HG02763 (cell line): ENCODE measurements around the gene ALPP.
"Not testable (repeated sequence)": the region's sequence is repeated elsewhere in the genome, so short reads cannot be mapped to it uniquely, and the experiment has no call there.

Source experiments
- ATAC-seq: cut with Tn5 transposase; IDR thresholded peaks from one replicate; pipeline ENCODE4 v1.9.1; 2021; ENCODE audit warnings: mild to moderate bottlenecking, moderate library complexity; ENCODE audit not compliant: unreplicated experiment

ALPP gene

DNA sequence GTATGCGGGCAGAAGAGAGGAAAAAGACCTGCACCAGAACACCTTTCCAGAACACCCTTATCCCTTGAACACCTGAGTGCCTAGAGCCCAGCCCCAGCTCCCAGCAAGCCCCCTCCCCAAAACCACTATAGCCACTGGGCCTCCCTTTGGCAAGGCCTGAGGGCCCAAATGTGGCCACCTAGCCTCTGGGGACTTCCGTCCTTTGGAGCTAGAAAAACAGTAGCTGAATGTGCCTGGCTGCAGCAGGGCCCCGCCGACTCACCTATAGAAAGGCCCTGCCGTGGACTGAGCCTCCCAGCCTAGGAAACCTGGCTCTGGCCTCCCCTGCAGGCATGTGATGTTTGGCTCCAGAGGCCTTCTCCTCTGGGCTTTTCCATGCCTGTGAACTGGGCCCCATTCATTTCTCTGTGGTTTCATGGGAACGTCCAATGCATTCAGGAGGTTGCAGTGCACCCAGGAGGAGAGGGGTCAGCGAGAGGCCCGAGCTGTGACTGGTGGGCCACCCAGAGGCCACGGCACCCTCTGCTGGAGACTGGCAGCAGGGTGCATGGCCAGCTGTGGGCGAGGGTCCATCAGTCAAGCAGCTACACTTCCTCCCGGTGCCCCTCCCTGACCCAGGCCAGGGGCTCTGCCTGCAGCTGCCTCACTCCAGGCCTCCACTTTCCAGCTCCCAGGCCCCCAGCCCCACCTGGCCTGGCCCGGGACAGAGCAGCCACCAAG is 15.3 kb upstream of the ALPP start:
- ATAC-seq = not testable (repeated sequence)

DNA sequence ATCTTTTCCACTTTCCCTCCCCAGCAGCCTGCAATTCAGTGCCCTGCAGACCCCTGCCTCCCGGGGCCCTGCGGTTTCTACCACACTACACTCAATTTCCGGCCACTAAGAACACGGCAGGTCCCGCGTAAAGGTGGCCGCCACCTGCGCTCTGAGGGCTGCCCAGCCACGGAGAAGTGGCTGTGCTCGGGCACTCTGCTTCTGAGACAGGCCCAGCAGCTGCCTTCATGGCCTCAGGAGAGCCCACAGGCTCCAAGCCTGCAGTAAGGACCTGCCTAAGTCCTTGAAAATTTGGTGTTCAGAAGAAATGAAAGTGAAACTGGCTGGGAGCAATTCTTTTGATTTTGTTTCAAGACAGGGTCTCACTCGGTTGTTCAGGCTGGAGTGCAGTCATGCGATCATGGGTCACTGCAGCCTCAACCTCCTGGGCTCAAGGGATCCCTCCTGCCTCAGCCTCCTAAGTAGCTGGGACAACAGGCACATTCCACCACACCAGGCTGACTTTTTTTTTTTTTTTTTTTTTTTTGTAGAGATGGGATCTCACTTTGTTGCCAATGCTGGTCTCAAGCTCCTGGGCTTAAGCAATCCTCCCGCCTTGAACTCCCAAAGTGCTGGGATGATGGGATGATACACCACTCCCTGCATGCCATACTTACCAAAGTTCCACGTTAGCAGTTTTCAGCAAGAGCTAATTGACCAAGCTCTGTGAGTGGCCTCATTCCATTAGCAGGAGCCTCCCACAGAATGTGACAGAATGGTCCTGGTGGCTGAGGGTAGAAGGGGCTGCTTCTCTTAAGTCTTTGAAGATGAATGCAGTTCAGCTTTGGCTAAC is 14.6 kb upstream of the ALPP start:
- ATAC-seq = no peak

- not testable (repeated sequence) for ATAC-seq
Measured at GRCh38 chr2:232364806-232365594, 13.6 kb upstream of the ALPP start.

GRCh38 chr2:232365621-232366321 is 12.8 kb upstream of the ALPP start:
- no peak for ATAC-seq

- ATAC-seq = not testable (repeated sequence)
Measured at GRCh38 chr2:232366461-232366860, 12.1 kb upstream of the ALPP start.

DNA sequence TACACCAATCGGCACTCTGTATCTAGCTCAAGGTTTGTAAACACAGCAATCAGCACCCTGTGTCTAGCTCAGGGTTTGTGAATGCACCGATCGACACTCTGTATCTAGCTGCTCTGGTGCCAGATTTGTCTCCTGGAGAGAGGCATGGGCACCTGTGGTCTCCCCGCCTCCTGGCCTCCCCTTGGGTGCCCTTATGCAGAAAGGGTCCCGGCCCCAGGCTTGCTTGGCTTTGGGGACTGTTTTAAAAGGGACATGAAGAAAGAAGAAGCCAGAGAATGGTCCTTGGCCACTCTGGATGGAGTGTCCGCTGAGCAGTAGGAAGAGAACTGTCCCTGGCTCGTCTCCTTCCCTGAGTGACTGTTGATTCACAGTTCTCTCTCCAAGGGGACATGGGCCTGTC is 11.5 kb upstream of the ALPP start:
- ATAC-seq = no peak

DNA sequence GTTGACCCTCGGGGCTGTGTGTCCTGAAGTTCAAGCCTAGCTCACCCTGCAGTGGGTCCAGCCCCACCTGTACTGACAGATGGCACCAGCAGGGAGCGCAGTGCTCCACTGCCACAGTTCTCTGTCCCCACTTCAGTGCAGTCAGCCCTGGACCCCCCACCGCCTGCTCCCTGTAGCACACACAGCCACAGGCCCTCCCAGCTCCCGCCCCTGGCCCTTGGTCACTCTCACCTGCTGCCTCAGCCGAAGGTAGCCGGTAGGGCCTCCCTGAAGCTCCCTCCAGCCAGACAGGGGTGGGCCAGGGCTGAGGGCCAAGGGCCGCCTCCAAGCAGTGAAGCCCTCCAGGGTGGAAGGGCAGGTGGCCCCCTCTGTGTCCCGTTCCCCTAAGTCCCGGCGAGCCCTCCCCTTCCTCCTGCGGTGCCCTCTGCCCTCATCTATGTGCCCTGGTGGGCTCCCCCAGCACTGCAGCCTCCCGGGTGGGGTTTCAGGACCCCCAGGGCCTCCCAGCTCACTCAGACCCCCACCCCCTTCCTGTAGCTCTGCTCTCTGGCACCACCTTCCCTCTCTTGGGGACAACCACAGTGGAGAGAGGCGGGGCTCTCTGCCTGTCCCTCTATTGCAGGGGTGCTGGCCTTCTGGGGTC is 10.8 kb upstream of the ALPP start:
- no peak for ATAC-seq

DNA sequence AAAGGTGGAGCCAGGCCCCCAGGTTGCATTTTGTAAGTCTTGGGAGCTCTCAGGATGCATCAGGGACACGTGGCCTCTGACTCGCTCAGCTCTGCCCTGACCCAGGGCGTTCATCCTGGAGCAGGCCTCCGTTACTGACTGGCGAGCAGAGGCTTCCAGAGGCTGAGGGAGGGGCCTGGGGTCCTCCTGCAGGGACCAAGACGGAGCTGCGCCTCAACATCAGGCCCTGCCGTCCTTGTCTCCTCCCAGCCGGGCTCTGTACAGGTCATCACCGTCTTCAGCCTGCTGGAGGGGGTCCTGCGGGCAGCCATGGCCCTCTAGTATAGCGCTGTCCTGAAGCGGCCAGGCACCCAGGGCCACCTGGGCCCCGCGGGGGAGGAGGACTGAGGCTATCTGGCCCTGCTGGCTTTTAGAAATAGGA is 10.2 kb upstream of the ALPP start:
- no peak for ATAC-seq

- ATAC-seq = no peak
Measured at GRCh38 chr2:232369126-232369951, 9.2 kb upstream of the ALPP start.

DNA sequence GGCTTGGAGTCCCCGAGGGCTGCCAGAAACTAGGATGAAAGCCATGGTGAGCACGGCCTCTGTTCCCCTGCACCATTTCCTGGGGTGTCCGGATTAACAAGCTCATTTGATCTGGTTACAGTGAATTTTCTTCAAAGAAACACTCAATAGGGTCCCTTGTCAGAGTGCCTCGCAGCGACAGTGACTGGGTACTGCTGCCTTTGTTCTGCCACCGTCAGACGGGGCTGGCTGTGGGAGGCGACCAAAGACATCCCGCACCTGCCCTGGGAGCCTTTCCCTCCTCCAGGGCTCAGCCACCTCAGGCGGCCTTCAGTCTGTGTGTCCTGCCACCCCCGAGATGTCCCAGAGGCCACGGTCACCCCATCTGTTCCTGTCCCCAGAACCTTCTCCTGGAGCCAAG is 8.5 kb upstream of the ALPP start:
- ATAC-seq = not testable (repeated sequence)

DNA sequence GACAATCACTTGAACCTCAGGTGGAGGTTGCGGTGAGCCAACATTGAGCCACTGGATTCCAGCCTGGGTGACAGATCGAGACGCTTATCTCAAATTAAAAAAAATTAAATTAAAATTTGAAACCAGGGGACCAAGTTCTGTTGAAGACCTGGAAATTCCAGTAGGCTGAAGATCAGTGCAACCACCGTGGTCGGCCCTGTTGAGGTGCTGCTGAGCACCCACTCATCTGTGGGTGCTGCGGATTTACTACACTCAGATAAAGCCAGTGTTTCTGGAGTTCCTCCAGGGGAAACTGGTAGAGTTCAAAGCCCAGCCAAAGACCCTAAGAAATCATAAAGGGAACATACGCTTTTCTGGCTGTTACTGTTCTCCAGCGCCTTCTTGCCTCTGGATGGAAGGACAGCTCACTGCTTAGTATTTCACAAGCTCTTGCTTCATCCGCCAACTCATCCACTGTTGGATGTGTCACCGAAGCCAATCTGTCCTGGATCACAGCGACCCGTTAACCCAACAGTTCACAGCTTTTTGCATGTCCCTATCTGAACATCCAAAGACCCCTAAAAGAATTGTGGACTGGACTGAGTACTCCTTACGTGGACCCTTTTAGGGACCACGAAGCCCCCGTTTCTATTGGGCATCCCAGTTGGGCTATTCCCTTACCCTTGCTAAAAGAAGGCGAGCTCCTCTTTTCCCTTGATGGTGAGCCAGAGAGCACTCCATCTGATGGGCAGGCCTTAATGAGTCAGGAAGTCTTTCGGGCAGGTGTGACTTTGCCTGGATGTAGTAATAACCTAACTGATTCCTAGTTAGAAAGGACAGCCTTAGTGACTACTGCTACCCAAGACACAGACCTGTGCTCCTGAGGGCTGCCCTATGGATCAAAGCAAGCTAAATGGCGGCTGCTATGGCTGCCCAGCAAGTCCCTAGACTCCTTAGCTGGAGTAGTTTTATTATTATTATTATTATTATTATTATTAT is 6.0 kb upstream of the ALPP start:
- ATAC-seq = no peak

GRCh38 chr2:232374356-232374755 is 4.2 kb upstream of the ALPP start:
- ATAC-seq = no peak

DNA sequence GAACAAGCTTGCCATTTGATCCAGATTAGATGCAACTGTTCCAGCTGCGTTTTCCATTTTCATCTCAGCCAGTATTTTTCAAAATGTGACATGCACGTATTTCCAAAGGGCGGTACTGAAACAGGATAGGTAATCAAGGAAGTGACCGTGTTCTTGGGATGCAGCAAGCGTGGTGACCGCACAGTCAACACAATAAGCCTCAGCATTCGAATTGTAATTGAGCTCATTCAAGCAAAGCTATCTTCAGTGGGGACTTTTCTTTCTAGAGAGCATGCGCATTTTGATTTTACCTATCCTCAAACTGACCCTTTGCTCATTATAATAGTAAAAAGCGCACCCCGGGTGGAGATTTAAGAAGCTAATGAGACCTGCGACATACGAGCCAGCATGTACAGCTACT is 3.4 kb upstream of the ALPP start:
- no peak for ATAC-seq

DNA sequence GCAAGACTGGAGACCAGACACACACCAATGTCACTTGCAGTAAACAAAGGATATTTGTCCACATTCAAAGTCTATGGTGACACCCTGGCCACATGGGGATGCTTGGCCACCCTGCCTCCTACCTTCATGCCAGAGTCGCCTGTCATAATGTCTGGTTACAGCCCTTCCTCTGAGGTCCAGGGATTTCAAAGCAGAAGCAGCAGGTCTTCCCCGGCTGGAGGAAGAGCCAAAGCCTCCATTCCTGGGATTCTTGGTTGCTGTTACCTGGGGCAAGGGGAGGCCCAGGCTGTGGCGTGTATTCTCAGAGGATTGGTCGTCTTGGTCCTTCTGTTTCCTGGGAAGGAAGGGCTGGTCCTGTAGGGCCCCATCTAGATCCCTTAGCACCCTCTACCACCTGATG is 2.3 kb upstream of the ALPP start:
- no peak for ATAC-seq

GRCh38 chr2:232376713-232377112 is 1.8 kb upstream of the ALPP start:
- ATAC-seq = no peak

DNA sequence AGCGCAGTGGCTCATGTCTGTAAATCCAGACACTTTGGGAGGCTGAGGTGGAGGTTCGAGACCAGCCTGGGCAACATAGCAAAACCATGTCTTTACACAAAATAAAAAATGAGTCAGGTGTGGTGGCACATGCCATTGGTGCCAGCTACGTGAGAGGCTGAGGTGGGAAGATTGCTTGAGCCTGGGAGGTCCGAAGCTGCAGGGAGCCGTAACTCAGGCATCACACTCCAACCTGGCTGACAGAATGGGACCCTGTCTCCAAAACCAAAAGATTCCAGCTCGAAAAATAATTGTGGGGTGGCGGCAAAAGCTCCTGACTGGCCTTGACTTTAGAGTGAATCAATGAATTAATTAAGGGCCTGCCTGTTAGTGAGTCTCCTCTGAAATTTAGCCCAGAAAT is 1.2 kb upstream of the ALPP start:
- ATAC-seq = no peak

- no peak for ATAC-seq
Measured at GRCh38 chr2:232377841-232378734, 463 bp upstream of the ALPP start.
